ENCODE data around the gene SARDH.

DNA sequence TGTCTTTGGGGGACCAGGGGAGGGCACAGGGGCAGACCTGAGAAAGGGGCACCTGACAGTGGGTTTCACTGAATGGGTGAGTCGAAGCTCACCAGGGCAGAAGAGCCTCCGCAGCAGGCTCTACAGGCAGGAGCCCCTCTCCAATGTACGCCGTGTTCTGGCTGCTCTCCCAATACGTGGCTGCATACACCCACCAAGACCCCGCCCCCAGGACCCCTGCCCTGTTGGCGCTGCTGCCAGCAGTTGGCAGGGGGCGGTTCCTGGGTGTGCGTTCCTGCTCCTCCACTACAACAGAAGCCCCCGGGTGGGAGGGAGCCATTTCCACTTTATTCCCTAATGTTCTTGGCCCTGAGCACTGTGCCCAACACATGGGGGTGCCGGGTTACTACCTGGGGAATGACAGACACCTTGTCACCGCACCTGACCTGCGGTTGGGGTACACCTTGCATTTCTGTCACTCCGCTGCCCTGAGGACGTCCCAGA lies 30.3 kb downstream of the SARDH start:
- TF ChIP-seq ZNF274 (IDR thresholded peaks at IDR 0.05; ENCODE audit: borderline replicate concordance, extremely low read depth, low read length) (no peak), PHF8 (conservative IDR thresholded peaks at IDR 0.05; ENCODE audit: low read depth, low read length) (no peak), RFX5 (IDR thresholded peaks at IDR 0.05; ENCODE audit: borderline replicate concordance, low read depth, low read length) (no peak), BACH1 (IDR thresholded peaks at IDR 0.05; ENCODE audit: low read length) (no peak), JUND (IDR thresholded peaks at IDR 0.05; ENCODE audit: low read length) (no peak), RAD21 (IDR thresholded peaks at IDR 0.05 in 1 of 2, conservative IDR thresholded peaks at IDR 0.05 in 1 of 2; ENCODE audit: low read depth in 2 of 2, low read length in 2 of 2) (no peak), TEAD4 (IDR thresholded peaks at IDR 0.05; ENCODE audit: low read depth, low read length) (no peak), TBP (IDR thresholded peaks at IDR 0.05; ENCODE audit: low read depth, low read length) (no peak)
- TF ChIP-seq, protein P1, sequence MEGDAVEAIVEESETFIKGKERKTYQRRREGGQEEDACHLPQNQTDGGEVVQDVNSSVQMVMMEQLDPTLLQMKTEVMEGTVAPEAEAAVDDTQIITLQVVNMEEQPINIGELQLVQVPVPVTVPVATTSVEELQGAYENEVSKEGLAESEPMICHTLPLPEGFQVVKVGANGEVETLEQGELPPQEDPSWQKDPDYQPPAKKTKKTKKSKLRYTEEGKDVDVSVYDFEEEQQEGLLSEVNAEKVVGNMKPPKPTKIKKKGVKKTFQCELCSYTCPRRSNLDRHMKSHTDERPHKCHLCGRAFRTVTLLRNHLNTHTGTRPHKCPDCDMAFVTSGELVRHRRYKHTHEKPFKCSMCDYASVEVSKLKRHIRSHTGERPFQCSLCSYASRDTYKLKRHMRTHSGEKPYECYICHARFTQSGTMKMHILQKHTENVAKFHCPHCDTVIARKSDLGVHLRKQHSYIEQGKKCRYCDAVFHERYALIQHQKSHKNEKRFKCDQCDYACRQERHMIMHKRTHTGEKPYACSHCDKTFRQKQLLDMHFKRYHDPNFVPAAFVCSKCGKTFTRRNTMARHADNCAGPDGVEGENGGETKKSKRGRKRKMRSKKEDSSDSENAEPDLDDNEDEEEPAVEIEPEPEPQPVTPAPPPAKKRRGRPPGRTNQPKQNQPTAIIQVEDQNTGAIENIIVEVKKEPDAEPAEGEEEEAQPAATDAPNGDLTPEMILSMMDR (IDR thresholded peaks at IDR 0.05; ENCODE audit: control extremely low read depth in 1 of 3, insufficient read depth in 1 of 3, low read depth in 1 of 3, low read length in 3 of 3), result no peak
